HG03196 (cell line): ENCODE data around the gene APOBEC2.

Source experiments
- ATAC-seq: cut with Tn5 transposase; IDR thresholded peaks from one replicate; pipeline ENCODE4 v1.9.1; 2021; ENCODE audit not compliant: unreplicated experiment

Gene APOBEC2

DNA sequence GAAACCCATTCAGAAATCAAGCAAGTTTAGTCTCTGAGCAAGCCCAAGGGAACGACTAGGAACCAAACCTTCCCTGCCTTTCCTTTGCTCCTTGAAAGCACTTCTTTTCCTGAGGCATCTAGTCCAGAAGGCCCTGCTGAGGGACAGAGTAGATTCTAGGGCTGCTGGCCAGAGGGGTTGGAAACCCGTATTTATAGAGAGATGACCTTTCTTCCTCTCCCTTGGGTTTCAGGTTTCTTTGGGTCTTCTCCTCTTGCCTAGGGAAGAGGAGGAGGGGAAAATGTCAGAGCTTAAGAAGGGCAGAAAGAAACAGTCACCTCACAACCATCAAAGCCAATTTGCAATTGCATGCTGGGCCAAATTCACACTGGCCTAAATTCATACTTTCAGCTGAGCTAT, 5.8 kb downstream of the APOBEC2 start:
- no peak for ATAC-seq

GRCh38 chr6:41059556-41059955, 6.6 kb downstream of the APOBEC2 start:
- no peak for ATAC-seq

DNA sequence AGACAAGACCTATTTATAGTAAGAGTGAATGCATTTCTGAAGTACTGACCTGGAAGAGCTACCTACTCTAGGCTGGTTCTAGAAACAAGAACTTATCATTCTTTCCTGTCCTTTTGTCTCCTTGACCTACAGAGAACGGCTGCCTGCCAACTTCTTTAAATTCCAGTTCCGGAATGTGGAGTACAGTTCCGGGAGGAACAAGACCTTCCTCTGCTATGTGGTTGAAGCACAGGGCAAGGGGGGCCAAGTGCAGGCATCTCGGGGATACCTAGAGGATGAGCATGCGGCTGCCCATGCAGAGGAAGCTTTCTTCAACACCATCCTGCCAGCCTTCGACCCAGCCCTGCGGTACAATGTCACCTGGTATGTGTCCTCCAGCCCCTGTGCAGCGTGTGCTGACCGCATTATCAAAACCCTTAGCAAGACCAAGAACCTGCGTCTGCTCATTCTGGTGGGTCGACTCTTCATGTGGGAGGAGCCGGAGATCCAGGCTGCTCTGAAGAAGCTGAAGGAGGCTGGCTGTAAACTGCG, 8.3 kb downstream of the APOBEC2 start:
- no peak for ATAC-seq

DNA sequence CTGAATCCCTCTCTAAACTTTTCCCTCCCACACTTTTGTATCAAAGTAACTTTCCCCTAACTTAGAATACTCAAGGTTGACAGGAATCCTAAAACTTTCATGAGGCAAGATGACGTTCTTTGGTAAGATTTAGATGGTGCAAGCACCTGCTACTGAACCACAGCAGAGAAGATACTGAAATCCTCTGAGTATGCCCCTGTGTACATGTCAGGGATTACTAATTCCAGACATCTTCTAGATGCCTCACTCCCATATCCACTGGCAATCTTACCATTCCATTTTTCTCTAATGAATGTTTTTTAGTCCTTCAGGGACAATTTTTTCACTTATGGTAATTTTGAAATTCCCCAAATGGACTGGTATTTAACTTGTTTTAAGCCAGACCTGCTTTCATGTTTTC, 9.1 kb downstream of the APOBEC2 start:
- no peak for ATAC-seq

DNA sequence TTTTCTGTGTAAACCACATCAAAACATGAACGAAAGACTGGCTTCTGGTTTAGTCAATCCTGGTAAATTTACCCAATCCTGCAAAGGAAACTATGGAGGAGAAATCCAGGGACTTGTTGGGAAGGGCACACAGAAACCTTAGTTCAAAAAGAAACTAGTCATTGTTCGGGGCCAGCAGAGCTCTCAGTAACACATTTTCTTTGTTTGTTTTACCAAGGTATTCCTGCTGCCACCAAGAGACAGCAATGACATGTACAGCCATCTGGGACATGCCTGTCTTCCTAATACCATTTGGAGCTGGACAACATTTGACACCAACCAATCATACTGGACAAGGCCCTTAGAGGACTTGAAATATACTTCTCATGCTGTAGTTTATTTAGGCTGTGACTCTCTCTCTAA, 10.9 kb downstream of the APOBEC2 start:
- ATAC-seq = no peak

DNA sequence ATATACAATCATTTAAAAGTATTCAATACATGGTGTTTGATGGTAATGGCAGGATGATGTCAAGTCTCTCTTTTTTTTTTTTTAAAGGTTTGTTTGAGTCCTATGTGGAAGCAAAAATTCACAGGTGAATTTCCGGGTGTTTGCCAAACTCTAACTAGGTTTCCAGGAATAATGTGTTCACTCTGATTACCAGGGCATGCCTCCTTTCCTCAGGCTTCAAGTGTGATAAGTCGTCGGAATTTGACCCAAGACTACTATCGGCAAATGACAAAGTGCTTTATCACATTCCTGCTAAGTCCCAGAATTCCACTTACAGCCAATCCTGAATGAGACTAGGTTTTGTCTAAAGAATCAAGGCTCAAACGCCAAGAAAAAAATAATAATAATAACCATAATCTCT, 11.8 kb downstream of the APOBEC2 start:
- no peak for ATAC-seq

- no peak for ATAC-seq
Measured at GRCh38 chr6:41065550-41066026, 12.6 kb downstream of the APOBEC2 start.

DNA sequence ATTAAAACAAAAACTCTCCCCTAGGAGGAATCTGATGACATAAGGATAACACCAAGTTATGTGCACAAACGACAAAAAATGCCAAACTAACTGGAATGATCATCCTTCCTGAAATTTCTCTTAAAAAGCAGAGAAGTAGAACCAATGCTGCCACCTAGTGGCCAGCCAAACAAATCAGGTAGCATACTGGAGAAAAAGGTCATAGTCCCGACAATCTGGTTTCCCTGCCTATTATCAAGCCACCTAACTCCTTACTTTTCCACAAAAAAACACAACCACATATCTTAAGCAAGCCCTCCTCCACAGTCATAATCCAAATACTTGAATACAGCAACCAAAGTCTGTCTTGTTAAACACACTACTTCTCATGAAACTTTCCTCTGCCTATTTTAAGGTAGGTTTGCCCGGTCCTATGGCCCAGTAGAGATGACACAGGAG, 13.9 kb downstream of the APOBEC2 start:
- ATAC-seq = no peak

DNA sequence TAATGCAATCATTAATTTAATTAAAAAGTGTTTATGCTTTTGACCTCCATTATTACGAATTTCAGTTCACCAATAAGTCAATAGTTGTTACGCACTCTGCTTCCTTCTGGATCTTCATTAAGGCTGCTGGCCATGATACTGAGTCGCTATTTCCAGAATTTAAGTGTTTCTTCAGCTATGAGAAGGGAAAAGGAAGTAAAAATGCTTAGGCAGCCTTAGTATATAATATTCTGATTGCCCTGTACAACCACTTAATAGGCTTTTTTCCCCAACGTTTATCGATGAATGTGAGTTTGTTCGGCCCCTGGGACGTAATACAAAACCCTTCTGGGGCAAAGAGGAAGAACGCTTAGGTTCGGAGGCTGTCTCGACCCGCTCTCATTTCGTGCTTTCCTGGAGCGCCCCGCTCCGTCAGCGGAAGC, 18.5 kb downstream of the APOBEC2 start:
- no peak for ATAC-seq

DNA sequence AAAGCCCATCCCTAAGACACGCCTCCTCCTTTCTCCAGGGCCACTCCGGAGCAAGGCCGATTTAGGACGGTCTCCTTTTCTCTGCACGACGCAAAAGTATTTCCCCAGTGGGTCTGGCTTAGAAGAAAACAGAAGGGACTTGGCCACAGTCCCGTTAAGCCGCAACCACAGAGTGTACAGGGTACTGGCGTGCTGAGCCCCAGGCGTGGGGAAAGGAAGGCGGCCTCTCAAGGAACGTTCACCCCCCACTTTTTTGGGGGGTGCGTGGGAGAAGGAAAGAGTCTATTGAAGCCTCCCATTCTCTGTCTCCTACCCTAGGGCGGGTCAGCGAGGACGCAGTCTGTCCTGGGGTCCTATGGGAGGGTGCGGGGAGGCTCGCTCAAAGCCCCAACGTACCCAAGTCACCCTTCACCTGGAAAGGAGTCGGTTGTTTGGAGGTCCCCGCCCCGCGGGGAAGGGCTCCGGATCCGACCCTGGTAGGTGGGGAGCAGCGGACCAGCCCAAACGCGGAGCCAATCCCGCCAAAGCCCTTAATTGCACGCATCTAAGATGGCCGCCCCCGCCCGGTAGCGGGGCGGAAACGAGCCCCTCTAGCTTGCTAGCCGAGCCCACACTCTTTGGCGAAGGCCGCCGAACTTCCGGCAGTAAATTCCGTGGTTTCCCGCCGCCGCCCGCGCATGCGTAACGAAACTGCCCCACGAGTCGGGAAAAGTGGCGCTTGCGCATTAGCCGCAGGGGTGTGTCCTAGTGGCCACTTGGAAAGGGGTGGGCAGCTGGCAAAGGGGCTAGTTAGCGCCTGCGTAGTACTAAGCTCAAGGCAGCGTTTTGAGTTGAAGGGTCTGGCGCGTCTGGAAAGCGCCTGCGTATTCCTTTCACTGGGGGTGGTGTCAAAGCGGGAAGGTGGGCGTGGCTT, 19.2 kb downstream of the APOBEC2 start, which contains the start of gene OARD1:
Gene OARD1, minus strand, starts transcription at position 434 of the 913 bp plus-strand sequence. CDS start 722 bp downstream, outside the sequence.
- ATAC-seq = peak; percentile 76

- peak; percentile 63 for ATAC-seq
Measured at GRCh38 chr6:41072836-41073202, 19.8 kb downstream of the APOBEC2 start, which contains the start of gene NFYA. NFYA (plus strand) TSS chr6:41072974; CDS start chr6:41079090, 6,116 bp downstream.

GRCh38 chr6:41073203-41073967, 20.4 kb downstream of the APOBEC2 start:
- ATAC-seq = peak; percentile 29

DNA sequence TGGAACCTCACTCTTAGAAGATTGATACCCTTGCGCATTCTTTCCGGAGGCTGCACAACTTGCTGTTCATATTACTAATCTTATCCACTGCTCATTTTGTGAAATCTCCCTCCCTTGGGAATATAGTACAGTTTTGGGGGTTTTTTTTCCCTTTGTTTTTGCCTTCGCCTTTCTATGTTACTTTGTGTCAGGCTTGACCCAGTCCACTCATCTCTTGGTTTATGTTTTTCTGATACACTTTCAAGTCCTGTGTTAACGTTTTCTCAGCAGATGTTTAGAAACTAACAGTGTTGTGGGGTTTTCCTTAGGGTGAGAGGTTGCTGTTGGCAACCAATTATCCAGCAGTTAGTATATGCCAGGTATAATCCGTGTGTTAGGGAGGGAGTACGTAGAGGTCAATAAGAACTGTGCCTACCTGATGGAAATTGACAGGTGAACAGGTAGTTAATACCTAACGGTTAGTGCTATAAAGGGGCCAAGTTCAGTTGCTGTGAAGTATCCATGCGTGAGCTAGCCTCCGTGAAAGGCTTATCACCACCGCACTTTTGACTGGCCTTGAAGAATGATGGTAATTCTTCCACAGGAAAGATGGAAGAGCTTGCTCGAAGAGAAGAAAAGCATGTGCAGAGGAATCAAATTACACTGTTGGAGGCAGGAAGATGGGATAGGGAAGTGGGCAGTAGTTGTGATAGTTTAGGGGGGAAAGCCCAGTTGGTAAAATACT, 21.1 kb downstream of the APOBEC2 start:
- ATAC-seq = no peak

- no peak for ATAC-seq
Measured at GRCh38 chr6:41074692-41075436, 21.9 kb downstream of the APOBEC2 start.

- ATAC-seq = no peak
Measured at GRCh38 chr6:41075651-41076626, 22.9 kb downstream of the APOBEC2 start.

DNA sequence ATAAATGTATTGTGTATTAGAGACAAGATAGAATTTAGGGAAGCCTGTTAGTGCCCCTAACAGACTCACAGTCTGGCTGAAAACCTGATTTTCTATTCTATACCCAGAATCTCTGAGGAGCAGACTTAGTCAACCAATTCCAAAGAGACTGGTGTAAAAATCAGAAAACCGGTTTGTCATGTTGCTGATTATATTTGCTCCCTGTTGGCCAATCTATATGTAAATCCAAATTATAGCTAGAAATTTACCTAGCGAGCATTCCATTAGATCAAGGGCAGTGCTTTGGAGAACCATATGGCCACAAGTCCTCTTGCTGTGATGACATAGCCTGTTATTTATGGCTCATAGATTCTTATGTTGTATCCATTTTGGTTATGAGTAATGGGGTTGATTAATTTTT, 24.5 kb downstream of the APOBEC2 start:
- no peak for ATAC-seq

GRCh38 chr6:41078101-41078500, 25.1 kb downstream of the APOBEC2 start:
- ATAC-seq = no peak

- ATAC-seq = no peak
Measured at GRCh38 chr6:41079080-41079479, 26.1 kb downstream of the APOBEC2 start.

DNA sequence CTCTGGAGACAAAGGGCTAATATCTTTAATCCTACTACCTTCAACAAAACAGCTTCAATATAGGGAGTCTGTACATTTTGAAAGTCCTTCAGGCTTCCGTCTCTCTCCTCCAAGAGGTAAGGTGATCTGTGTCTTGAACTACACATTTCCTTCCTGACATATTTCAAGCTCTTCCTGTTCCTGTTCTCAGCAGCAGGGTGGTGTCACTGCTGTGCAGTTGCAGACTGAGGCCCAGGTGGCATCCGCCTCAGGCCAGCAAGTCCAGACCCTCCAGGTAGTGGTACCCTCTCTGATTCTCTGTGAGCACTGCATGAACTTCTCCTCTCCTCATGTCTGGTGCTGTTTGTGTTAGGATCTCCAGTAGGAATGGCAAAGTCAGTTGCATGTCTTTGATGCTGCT, 27.6 kb downstream of the APOBEC2 start:
- no peak for ATAC-seq
